ENCODE data around the gene SKA1. TPM values are rescaled to one million over a fixed set of nuclear protein-coding genes. Genes with fewer than 3 reads are reported as not detected.

SKA1 gene
- total RNA-seq, 2 experiments from 2014 or later: 29.4 to 32.2 TPM

GRCh38 chr18:50388988-50389387 lies 14.1 kb downstream of the SKA1 start:
- ATAC-seq: no peak
- H3K36me3 Mint-ChIP-seq (ENCODE audit: low read depth): peaks cover 16% of the 10 kb centered on the region
- no peak for DNase-seq
- no peak overlapping the region for H3K4me3 Mint-ChIP-seq
- no peak overlapping the region for H3K27ac Mint-ChIP-seq
- ChIA-PET POLR2A (no interaction called here), CTCF (interaction anchor here (1.2 kb wide), 1 partner anchor 13 kb away, joined by 3 read pairs; no protein-coding TSS in a partner anchor)
- no peak for TF ChIP-seq CTCF (IDR thresholded peaks at IDR 0.05)
- no peaks in the 10 kb centered on the region for H3K27me3 Mint-ChIP-seq
- no peaks in the 10 kb centered on the region for H3K4me1 Mint-ChIP-seq (ENCODE audit: low read depth)
- no peaks in the 10 kb centered on the region for H3K9me3 Mint-ChIP-seq
- intact Hi-C loops (cut with micrococcal nuclease): no loop called here

GRCh38 chr18:50393802-50394201 lies 19.0 kb downstream of the SKA1 start:
- no peak for TF ChIP-seq CTCF (IDR thresholded peaks at IDR 0.05)
- H3K36me3 Mint-ChIP-seq (ENCODE audit: low read depth): peaks cover 10% of the 10 kb centered on the region
- H3K27me3 Mint-ChIP-seq: peaks cover 6% of the 10 kb centered on the region
- no peak overlapping the region for H3K4me3 Mint-ChIP-seq
- ChIA-PET CTCF (interaction anchor here (1.3 kb wide), 1 partner anchor 125 kb away, joined by 3 read pairs; no protein-coding TSS in a partner anchor), POLR2A (interaction anchor here (0.8 kb wide), 1 partner anchor 44 kb away, joined by 3 read pairs; no protein-coding TSS in a partner anchor)
- ATAC-seq (no peak), DNase-seq (no peak)
- H3K4me1 Mint-ChIP-seq (ENCODE audit: low read depth): peaks cover 7% of the 10 kb centered on the region
- no peaks in the 10 kb centered on the region for H3K9me3 Mint-ChIP-seq
- intact Hi-C loops (cut with micrococcal nuclease): no loop called here
- no peak overlapping the region for H3K27ac Mint-ChIP-seq

- DNase-seq: no peak
- intact Hi-C loops (cut with micrococcal nuclease): no loop called here
- ATAC-seq: no peak
- no peak overlapping the region for H3K27ac Mint-ChIP-seq
- no peak for TF ChIP-seq CTCF (IDR thresholded peaks at IDR 0.05)
- no peaks in the 10 kb centered on the region for H3K9me3 Mint-ChIP-seq
- POLR2A ChIA-PET: no interaction called here
- CTCF ChIA-PET: no interaction called here
- peaks cover 7% of the 10 kb centered on the region for H3K36me3 Mint-ChIP-seq (ENCODE audit: low read depth)
- no peak overlapping the region for H3K4me3 Mint-ChIP-seq
- peaks cover 14% of the 10 kb centered on the region for H3K27me3 Mint-ChIP-seq
- H3K4me1 Mint-ChIP-seq (ENCODE audit: low read depth): peaks cover 7% of the 10 kb centered on the region
Measured at GRCh38 chr18:50395093-50395492, 20.2 kb downstream of the SKA1 start.

- intact Hi-C loops (cut with micrococcal nuclease): no loop called here
- ATAC-seq (no peak), DNase-seq (no peak)
- peaks cover 21% of the 10 kb centered on the region for H3K27me3 Mint-ChIP-seq
- TF ChIP-seq CTCF (IDR thresholded peaks at IDR 0.05): no peak
- no peak overlapping the region for H3K27ac Mint-ChIP-seq
- no peaks in the 10 kb centered on the region for H3K9me3 Mint-ChIP-seq
- ChIA-PET CTCF (no interaction called here), POLR2A (no interaction called here)
- H3K36me3 Mint-ChIP-seq (ENCODE audit: low read depth): peaks cover 7% of the 10 kb centered on the region
- peaks cover 7% of the 10 kb centered on the region for H3K4me1 Mint-ChIP-seq (ENCODE audit: low read depth)
- H3K4me3 Mint-ChIP-seq: no peak overlapping the region
Measured at GRCh38 chr18:50396005-50396660, 21.3 kb downstream of the SKA1 start.

GRCh38 chr18:50397023-50397422 lies 22.2 kb downstream of the SKA1 start:
- H3K27ac Mint-ChIP-seq: no peak overlapping the region
- peaks cover 28% of the 10 kb centered on the region for H3K27me3 Mint-ChIP-seq
- ATAC-seq (no peak), DNase-seq (no peak)
- peaks cover 7% of the 10 kb centered on the region for H3K4me1 Mint-ChIP-seq (ENCODE audit: low read depth)
- H3K4me3 Mint-ChIP-seq: no peak overlapping the region
- H3K9me3 Mint-ChIP-seq: no peaks in the 10 kb centered on the region
- POLR2A ChIA-PET: no interaction called here
- CTCF ChIA-PET: no interaction called here
- TF ChIP-seq CTCF (IDR thresholded peaks at IDR 0.05): no peak
- peaks cover 7% of the 10 kb centered on the region for H3K36me3 Mint-ChIP-seq (ENCODE audit: low read depth)
- intact Hi-C loops (cut with micrococcal nuclease): no loop called here

All from activated CD8-positive, alpha-beta T cell treated with anti-CD3 and anti-CD28 coated beads for 36 hours (primary cell).